NCI-H2196 treated with DMSO at 0.1 percent for 48 hours (cell line): Measurements from ENCODE around the gene COX6A2.
A peak's percentile ranks its signal among the peaks of the same experiment; 100 is the strongest.

ENCODE experiments used
- DNase-seq: peaks from one replicate; lab custom pipeline; 2025; ENCODE audit not compliant: unreplicated experiment; lab: John Stamatoyannopoulos, UW

The COX6A2 gene

GRCh38 chr16:31411024-31411844 lies 16.9 kb downstream of the COX6A2 start:
- DNase-seq, result no peak

- no peak for DNase-seq
Measured at GRCh38 chr16:31410082-31410481, 18.1 kb downstream of the COX6A2 start.

GRCh38 chr16:31409433-31409832 lies 18.7 kb downstream of the COX6A2 start:
- no peak for DNase-seq

- no peak for DNase-seq
Measured at GRCh38 chr16:31407406-31407805, 20.8 kb downstream of the COX6A2 start.

GRCh38 chr16:31404353-31405064 lies 23.7 kb downstream of the COX6A2 start:
- DNase-seq, result no peak

- no peak for DNase-seq
Measured at GRCh38 chr16:31403590-31404352, 24.4 kb downstream of the COX6A2 start.

- no peak for DNase-seq
Measured at GRCh38 chr16:31402687-31403086, 25.5 kb downstream of the COX6A2 start.

GRCh38 chr16:31401436-31401835 lies 26.7 kb downstream of the COX6A2 start:
- DNase-seq, result no peak

GRCh38 chr16:31400191-31400590 lies 28.0 kb downstream of the COX6A2 start:
- DNase-seq, result no peak

- no peak for DNase-seq
Measured at GRCh38 chr16:31397701-31398100, 30.5 kb downstream of the COX6A2 start.

- DNase-seq, result no peak
Measured at GRCh38 chr16:31397096-31397660, 31.0 kb downstream of the COX6A2 start.

GRCh38 chr16:31395647-31396046 lies 32.5 kb downstream of the COX6A2 start:
- no peak for DNase-seq

GRCh38 chr16:31393056-31393455 lies 35.1 kb downstream of the COX6A2 start, which contains the start of gene ITGAD:
ITGAD (plus strand) TSS chr16:31393335; CDS start chr16:31393361, 26 bp downstream.
- DNase-seq, result no peak

- no peak for DNase-seq
Measured at GRCh38 chr16:31390504-31391041, 37.6 kb downstream of the COX6A2 start.

GRCh38 chr16:31388535-31388934 lies 39.6 kb downstream of the COX6A2 start:
- DNase-seq, result no peak

- DNase-seq, result peak; percentile 19
Measured at GRCh38 chr16:31386157-31386984, 41.8 kb downstream of the COX6A2 start.

GRCh38 chr16:31385680-31386079 lies 42.5 kb downstream of the COX6A2 start:
- no peak for DNase-seq

GRCh38 chr16:31382485-31383161 lies 45.5 kb downstream of the COX6A2 start:
- DNase-seq, result peak; percentile 36

GRCh38 chr16:31380201-31380600 lies 48.0 kb downstream of the COX6A2 start:
- DNase-seq, result no peak
